Left ventricle myocardium superior (tissue), 1 donor: ENCODE results near the gene HK1. TPM values are rescaled to one million over a fixed set of nuclear protein-coding genes. Genes with fewer than 3 reads are reported as not detected.

ENCODE experiments used
- ATAC-seq: fragments of 200-7000 bp; cut with Tn5 transposase; one replicate; pipeline ENCODE4 v1.9.1; 2020; ENCODE audit warnings: mild to moderate bottlenecking, moderate library complexity
- DNase-seq: peaks from one replicate; pipeline ENCODE4 v3.0.0-alpha.2; 2020
- intact Hi-C: fragments of 100-400 bp; cut with micrococcal nuclease; formaldehyde crosslinking; loops from one replicate; pipeline ENCODE4 v1.11.0; 2022
- total RNA-seq: library from RNA; stranded (reverse); fragmentation: NEBNext Ultra II Directional; extraction: Animal tissue kit (Norgen Biotek cat#: 25700); gene quantifications from one replicate; pipeline ENCODE4 v1.2.1, GENCODE V29; 2021
- donor health status: DM: no; HTN: yes; CAD: no; lungs with severe emphysema.

The HK1 gene
- total RNA-seq, 1 donor from 2014 or later = 210 TPM

DNA sequence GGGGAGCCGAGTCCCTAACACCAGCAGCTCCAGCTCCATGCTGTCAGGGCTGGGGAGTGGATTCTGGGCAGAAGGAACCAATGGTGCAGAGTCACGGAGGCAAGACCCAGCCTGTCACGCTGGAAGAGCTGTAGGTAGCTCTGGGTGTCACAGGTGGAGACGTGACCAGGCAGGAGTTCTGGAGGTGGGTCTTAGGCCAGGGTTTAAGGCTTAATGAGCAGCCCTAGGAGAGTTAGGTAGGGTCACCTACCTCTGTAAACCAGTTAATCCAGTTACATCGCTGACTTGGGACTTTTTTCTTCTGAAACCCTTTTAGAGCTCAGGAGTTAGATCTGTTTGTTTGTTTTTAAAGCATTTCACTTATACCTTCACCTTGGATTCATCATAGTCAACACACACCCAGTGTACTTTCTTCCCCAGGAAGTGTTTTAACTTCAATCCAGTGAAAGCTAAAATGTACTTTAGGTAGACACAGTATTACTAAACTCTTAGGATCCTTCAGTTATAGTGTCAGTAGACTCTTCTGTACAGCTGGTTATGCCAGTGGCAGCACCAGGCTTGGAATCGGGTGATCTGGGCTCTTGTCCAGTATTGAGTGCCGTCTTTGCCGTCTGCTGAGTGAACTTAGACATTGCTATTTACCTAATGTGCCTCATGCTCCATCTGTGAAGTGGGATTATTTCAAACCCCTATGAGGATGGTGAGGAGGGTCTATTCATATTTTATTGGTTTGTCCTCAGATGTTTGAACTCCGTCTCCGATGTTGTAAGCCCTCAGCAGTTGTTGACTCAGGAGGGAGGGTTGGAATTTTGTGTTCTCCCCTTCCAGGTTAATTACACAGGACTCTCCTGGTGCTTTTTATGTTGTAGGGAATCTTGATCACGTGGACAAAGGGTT is 107.4 kb downstream of the HK1 start:
- ATAC-seq (no peak), DNase-seq (no peak)
- intact Hi-C loops = no loop called here

DNA sequence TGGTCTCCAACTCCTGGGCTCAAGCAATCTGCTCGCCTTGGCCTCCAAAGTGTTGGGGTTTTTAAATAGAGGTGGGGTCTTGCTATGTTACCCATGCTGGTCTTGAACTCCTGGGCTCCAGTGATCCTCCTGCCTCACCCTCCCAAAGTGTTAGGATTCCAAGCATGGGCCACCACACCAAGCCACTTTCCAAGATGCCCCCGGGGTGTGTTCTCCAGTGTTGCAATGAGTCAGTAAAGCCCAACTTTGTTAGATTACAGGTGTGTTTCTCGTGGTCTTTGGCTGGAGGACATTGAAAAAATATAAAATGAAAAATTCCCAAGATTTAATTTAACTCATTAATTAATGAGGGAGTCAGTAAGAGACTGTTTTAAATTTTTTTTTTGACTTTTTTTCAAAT is 109.2 kb downstream of the HK1 start:
- DNase-seq (no peak), ATAC-seq (no peak)
- intact Hi-C loops = no loop called here

DNA sequence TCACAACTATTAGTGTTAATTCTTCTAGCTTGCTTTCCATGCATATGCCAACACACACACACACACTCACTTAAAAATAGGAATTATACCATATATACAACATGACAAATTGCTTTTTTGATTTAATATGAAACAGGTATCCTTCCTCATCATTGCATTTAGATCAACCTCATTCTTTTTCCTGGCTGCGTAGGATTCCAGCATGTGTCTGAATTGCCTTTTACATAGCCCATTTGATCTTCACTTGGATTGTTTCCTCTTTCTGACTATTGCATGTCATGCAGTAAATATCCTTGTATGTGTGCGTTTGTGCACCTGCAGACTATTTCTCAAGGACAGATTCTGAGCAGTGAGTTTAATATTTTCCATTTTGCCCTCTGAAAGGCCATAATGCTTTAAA is 110.2 kb downstream of the HK1 start:
- DNase-seq (no peak), ATAC-seq (no peak)
- intact Hi-C loops = no loop called here

DNA sequence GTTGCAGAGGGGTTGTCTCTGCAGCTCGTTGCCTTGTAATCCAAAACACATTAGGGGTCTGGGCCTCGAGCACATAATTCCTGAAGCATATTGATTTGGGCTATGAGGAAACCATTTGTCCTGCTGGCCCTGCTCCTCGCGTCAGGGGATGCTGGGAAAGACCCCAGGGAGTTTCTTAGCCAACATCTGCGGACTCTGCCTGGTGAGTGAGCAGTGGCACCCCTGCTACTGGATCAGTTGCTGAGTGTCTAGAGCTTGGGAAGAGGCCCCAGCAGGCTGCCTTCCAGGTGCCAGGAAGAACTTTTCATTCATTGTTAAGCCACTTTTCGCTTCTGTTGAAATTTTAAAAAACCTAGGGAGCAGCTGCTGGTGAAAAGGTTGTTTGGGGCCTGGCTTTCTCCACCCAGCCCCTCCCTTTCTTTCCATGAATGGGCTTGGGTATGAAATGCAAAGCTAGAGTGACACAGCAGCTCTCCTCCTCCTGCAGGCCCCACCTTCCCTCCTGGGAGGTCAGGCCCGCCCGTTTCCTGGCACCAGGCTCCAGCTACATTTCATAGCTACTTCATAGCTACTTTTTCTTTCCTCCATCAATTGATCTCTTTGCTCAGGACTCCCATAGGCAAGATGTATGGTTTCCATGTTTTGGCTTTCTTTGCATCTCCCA is 111.7 kb downstream of the HK1 start:
- peak; percentile 62 for ATAC-seq
- intact Hi-C loops = loop anchor here (5.0 kb wide), 1 partner anchor 153 kb away; no protein-coding TSS in a partner anchor
- DNase-seq = peak; percentile 62

DNA sequence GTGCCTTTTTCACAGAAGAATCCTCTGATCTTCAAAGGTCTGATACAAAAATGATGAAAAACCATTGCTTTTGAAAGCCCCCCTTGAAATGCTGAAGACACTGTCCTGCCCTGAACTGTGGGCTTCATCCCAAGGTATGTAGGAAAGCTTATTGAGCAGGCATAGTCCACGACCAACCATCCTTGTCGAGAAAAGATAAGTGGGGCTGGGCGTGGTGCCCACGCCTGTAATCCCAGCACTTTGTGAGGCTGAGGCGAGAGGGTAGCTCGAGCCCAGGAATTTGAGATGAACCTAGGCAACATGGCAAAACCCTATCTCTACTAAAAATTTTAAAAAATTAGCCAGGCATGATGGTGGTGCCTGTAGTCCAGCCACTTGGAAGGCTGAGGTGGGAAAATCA is 112.9 kb downstream of the HK1 start:
- DNase-seq (peak; percentile 63), ATAC-seq (peak; percentile 68)
- intact Hi-C loops = loop anchor here (5.0 kb wide), 1 partner anchor 154 kb away; no protein-coding TSS in a partner anchor

DNA sequence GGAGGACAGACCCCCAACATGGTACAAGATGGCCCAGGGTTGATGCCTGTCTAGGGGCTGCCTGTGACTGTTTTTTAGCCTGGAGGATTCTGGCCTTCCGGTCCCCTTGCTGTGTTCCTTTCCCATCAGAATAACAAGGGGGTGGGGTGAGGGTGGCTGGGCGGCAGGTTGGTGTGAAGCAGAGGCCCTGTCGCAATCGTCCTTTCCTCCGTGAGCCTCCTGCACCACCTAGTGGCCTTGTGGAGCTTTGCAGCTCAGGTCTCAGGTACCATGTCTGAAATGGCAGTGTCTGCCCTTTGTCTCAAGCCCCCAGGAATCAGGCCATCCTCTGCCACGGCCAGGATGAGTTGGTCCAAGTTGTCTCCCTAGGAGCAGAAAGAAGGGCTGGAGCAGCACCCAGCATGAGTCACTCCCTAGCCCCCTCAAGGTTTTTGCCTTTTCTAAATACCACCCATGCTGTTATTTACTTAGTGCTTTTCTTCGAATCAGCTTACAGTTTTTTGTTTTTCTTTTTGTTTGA is 114.2 kb downstream of the HK1 start:
- DNase-seq (peak; percentile 88), ATAC-seq (peak; percentile 89)
- intact Hi-C loops = loop anchor here (5.0 kb wide), 1 partner anchor 155 kb away; no protein-coding TSS in a partner anchor

DNA sequence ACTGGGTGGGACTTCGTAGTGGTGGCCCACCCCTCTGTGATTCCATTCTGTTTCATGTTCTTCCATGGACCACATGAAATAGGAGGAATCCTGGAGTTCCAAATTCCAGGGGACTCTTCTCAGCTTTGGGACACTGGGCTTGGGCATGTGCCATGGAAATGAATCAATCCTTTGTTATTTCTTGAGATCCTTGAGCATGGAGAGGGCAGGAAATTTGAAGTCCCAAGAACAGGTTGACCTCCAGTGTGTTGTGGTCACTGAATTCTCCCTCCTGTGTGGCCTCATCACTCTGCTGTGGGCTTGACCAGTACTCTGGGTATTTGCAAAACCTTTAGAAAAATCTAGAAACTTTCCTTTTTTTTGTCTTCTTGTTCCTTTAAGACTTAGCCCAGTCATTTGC is 115.7 kb downstream of the HK1 start:
- ATAC-seq (no peak), DNase-seq (no peak)
- intact Hi-C loops = loop anchor here (5.0 kb wide), 1 partner anchor 157 kb away; no protein-coding TSS in a partner anchor

DNA sequence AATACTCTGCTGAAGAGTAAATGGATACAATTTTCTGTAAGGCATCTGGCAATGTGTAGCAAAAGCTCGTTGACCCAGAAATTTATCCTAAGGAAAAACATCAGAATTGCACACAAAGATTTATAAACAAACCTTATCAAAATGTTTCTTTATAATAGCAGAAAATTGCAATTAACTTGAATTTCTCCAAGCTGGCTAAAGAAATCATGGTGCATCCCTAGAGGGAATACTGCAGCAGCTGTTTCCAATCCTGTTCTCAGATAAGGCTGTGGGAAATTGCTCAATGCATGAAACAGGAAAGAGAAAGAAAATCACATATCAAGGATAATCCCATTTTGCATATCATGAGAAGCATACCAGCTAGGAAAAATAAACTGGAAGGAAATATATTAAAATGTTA is 119.7 kb downstream of the HK1 start:
- DNase-seq = no peak
- ATAC-seq = peak; percentile 75
- intact Hi-C loops = no loop called here

DNA sequence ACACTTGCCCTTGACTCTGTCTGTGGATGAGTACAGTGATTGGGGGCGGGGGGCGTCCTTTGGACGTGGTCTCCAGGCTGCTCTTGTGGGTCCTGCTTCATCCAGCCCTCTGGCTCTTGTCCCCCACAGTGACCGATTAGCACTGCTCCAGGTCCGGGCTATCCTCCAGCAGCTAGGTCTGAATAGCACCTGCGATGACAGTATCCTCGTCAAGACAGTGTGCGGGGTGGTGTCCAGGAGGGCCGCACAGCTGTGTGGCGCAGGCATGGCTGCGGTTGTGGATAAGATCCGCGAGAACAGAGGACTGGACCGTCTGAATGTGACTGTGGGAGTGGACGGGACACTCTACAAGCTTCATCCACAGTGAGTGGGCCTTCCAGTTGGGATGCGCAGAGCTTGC is 120.2 kb downstream of the HK1 start:
- intact Hi-C loops = no loop called here
- ATAC-seq (peak; percentile 42), DNase-seq (peak; percentile 41)

DNA sequence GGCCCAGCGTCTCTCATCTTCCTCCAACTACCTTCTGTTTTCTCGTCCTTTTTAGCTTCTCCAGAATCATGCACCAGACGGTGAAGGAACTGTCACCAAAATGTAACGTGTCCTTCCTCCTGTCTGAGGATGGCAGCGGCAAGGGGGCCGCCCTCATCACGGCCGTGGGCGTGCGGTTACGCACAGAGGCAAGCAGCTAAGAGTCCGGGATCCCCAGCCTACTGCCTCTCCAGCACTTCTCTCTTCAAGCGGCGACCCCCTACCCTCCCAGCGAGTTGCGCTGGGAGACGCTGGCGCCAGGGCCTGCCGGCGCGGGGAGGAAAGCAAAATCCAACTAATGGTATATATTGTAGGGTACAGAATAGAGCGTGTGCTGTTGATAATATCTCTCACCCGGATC is 122.6 kb downstream of the HK1 start:
- DNase-seq (no peak), ATAC-seq (no peak)
- intact Hi-C loops = no loop called here

DNA sequence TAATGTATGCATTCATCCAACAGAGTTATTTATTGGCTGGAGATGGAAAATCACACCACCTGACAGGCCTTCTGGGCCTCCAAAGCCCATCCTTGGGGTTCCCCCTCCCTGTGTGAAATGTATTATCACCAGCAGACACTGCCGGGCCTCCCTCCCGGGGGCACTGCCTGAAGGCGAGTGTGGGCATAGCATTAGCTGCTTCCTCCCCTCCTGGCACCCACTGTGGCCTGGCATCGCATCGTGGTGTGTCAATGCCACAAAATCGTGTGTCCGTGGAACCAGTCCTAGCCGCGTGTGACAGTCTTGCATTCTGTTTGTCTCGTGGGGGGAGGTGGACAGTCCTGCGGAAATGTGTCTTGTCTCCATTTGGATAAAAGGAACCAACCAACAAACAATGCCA is 123.1 kb downstream of the HK1 start:
- DNase-seq = no peak
- no peak for ATAC-seq
- intact Hi-C loops = no loop called here

DNA sequence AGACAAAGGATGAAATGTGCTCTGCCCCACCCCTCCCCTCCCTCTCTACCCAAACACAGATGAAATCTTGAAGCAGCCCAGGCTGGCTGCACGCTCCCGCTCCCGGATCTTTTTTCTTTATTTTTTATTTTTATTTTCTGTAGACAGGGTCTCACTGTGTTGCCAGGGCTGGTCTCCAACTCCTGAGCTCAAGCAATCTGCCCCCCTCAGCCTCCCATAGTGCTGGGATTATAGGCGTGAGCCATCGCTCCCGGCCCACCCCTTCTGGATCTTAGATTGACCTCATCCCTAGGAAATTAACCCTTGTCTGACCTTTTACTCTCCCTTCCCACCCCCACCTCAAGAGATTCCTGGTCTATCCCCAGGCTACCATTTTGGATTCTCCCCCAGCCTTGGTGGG is 124.1 kb downstream of the HK1 start:
- DNase-seq (no peak), ATAC-seq (no peak)
- intact Hi-C loops = no loop called here

DNA sequence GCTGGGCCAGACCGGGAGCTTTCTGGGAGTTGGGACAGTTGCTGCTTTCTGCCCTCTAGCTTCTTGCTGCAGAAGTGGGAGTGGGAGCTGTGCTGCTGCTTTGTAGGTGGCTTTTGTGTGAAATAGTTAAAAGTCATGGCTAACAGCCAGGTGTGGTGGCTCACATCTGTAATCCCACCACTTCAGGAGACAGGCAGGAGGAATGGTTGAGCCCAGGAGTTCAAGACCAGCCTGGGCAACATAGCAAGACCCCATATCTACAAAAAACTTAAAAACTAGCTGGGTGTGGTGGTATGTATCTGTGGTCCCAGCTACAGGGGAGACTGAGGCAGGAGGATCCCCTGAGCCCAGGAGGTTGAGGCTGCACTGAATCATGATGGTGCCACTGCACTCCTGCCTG is 124.8 kb downstream of the HK1 start:
- no peak for DNase-seq

DNA sequence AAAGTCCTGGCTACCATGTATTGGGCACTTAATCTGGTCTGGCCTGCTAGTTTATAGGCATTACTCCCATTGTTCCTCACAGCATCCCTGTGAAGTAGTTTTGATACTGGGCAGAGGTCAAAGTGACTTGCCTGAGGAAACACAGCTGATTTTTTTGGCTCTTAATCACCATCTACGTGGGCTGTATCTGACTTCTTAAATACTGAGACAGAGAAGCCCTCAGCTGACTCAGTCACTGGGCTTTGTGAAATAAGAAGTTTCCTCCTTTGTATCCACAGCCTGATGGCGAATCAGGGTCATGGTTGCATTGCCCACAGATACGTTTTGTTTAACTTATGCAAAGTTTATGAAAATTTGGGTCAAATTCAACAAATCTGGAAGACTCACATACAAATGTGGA is 125.2 kb downstream of the HK1 start:
- intact Hi-C loops = no loop called here
- ATAC-seq = peak; percentile 7
- DNase-seq = no peak

More for the DNA sequence above, 124.8 kb downstream of the HK1 start:
- no peak for ATAC-seq
- intact Hi-C loops = no loop called here

DNA sequence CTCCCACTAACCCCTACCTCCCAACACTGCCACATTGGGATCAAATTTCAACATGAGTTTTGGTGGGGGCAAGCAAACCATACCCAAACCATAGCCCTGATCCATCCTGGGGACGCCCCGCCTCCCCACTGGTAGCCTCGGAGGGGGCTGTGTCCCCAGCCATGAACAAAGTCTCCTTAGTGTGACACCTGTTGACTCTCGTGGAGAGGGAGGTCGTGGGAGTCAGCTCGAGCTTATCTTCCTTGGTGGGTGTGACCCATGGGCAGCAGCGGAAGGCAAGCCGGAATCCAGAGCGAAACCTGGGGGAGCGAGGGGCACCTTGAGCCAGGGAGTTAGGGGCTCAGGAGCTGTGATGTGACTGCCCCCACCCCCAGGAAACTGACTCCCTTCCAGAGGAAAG is 126.5 kb downstream of the HK1 start:
- intact Hi-C loops = no loop called here
- ATAC-seq (no peak), DNase-seq (no peak)

DNA sequence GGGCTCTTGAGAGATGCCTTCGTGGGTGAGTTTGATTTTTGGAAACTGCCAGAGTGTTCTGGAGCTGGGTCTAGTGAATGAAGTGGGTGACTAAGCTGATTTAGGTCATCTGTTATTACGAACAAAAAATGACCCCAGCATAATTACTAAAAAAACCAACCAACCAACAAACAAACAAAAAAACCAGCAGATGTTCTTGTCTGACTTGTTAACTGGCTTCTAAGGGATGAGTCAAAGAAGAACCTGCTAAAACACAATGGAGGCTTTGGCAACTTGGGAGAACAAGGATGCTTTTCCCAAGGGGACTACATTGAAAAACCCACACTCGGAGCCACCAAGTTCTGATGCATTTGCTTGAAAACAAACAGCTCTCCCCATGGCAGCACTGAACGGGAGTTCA is 126.9 kb downstream of the HK1 start:
- no peak for DNase-seq
- intact Hi-C loops = no loop called here
- ATAC-seq = no peak

DNA sequence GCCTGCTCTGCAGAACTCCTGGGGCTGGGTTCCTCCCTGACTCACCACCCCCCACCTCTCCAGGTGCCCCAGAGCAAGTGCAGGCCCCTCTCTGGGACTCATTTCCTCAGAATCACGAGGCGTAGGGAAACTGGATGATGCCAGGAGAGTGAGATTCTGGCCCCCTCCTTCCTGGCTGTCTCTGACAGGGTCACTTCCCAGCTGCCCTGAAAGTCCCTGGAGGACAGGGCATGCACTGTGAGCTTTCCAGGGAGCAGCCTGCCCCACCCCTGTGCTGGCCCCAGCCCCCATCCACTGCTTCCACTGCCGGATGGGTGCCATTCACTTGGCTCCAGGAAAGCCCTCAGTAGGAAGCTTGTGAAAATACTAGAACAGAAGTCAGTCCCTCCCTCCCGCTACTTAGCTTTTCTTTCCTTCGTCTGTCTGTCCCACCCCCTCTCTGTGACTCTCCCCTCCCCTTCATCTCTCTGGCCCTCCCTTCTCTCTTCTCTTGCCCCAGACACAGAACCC is 128.1 kb downstream of the HK1 start:
- intact Hi-C loops = no loop called here
- DNase-seq (peak; percentile 73), ATAC-seq (peak; percentile 40)

DNA sequence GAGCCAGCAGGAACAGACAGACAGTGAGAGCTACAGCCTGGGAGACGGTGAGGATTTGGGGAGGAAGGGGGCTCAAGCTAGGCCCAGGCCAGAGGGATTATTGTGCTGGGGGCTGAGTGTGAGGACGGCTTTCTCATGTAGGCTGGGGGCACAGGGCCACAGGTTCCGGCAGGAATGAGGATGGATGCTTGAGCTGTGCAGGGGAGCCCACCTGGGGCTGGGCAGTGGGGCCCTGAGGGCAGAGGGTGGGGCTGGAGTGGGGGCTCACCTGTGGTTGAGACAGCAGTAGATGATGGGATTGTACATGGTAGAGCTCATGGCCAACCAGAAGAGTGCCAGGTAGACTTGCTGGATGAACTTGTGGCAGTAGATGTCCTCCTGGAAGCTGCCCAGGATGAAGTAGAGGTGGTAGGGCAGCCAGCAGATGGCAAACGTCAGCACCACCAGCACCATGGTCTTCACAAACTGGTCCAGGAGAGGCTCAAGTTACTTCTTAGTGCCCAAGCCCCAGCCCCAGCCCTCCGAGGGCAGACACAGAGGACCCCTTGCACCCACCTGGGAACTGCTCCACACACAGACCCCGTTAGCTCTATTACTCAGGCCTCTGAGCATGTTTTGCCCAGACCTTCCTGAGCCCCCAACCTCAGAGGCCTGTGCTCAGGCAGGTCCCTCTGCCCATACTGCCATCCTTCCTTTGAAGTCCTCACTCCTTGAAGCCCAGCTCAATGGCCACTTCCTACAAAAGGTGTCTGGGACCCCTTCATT is 128.7 kb downstream of the HK1 start:
- DNase-seq (no peak), ATAC-seq (no peak)
- intact Hi-C loops = no loop called here

DNA sequence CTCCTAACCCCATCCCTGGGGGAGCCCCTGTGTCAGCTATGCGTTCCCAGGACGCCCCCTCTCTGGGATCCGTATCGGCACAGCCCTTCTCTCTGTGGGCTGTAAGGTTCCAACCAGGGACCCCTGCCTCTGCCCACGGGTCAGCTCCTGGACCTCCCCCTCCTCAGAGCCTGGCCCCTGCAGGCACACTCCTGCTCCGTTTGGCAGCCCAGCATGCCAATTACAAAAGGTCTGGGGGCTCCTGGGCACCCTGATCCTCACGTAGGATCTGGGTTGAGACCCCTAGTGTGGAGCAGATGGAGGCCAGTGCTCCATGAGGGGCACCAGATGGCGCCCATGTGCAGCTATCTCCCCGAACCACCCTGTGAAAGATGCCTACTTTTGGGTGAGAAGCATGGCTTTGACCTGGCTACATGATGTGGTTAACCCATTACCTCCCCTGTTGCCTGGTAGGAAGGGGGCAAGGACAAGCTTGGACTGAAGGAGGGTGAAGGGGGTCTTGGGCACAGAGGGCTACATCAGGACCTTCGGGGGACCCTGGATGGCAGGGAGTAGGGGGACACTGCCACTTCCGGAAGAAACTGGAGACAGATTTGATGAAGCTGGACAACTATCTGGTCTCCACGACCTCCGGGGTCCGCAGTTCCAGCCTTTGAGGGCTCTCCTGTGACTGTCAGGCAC is 129.5 kb downstream of the HK1 start:
- DNase-seq (no peak), ATAC-seq (peak; percentile 7)
- intact Hi-C loops = no loop called here
